Neural cell (in vitro differentiated cells): ENCODE data around the gene CHST13. TPM values are rescaled to one million over a fixed set of nuclear protein-coding genes. Genes with fewer than 3 reads are reported as not detected.

Experiments
- H2AFZ ChIP-seq: fragments of 200-600, 300-800 bp; sonication (generic), shearing (Covaris generic); 2 replicates; pipeline ENCODE4 v1.6.0; 2014; ENCODE audit warnings: low read depth, mild to moderate bottlenecking, antibody characterized with exemption, low read length, moderate library complexity
- H3F3A ChIP-seq: fragments of 200-600 bp; shearing (Covaris generic); 2 replicates; pipeline ENCODE4 v1.6.1; 2016; ENCODE audit warnings: mild to moderate bottlenecking, moderate library complexity, mixed read lengths, antibody characterized with exemption, low read length; ENCODE audit not compliant: insufficient read depth, poor library complexity, severe bottlenecking
- H3K27ac ChIP-seq: fragments of 200-600, 300-800 bp; sonication (generic), shearing (Covaris generic); 2 replicates; pipeline ENCODE4 v1.5.1; 2014; ENCODE audit warnings: mild to moderate bottlenecking, low read length, moderate library complexity
- H3K27me3 ChIP-seq: fragments of 300-800, 200-600 bp; sonication (generic), shearing (Covaris generic); 2 replicates; pipeline ENCODE4 v1.6.0; 2014; ENCODE audit warnings: mild to moderate bottlenecking, low read depth, low read length, moderate library complexity; ENCODE audit not compliant: insufficient read depth
- H3K36me3 ChIP-seq: fragments of 300-800, 200-600 bp; sonication (generic), shearing (Covaris generic); 2 replicates; pipeline ENCODE4 v1.5.1; 2014; ENCODE audit warnings: mild to moderate bottlenecking, antibody characterized with exemption, low read length, moderate library complexity; ENCODE audit not compliant: insufficient read depth
- H3K4me2 ChIP-seq: fragments of 300-800, 200-600 bp; sonication (generic), shearing (Covaris generic); 2 replicates; pipeline ENCODE4 v1.6.0; 2014; ENCODE audit warnings: mild to moderate bottlenecking, low read length
- H3K4me3 ChIP-seq: fragments of 300-800, 200-600 bp; sonication (generic), shearing (Covaris generic); 2 replicates; pipeline ENCODE4 v1.5.1; 2014; ENCODE audit warnings: mild to moderate bottlenecking, low read length, moderate library complexity
- H3K79me2 ChIP-seq: fragments of 200-600 bp; shearing (Covaris generic); replicated peaks from 2 replicates; pipeline ENCODE4 v1.6.0; 2014; ENCODE audit warnings: mild to moderate bottlenecking, low read length, moderate library complexity; ENCODE audit not compliant: insufficient read depth
- H3K9ac ChIP-seq: fragments of 300-800, 200-600 bp; sonication (generic), shearing (Covaris generic); 2 replicates; pipeline ENCODE4 v1.6.1; 2016; ENCODE audit warnings: mild to moderate bottlenecking, low read length, mixed read lengths
- H3K9me2 ChIP-seq: fragments of 200-600 bp; shearing (Covaris generic); 2 replicates; pipeline ENCODE4 v1.6.1; 2016; ENCODE audit warnings: mild to moderate bottlenecking, low read length, mixed read lengths; ENCODE audit not compliant: insufficient read depth
- H3K9me3 ChIP-seq: fragments of 200-600, 300-800 bp; sonication (generic), shearing (Covaris generic); 2 replicates; pipeline ENCODE4 v1.6.1; 2016; ENCODE audit warnings: mild to moderate bottlenecking, mixed run types, low read length, moderate library complexity, mixed read lengths
- H4K20me1 ChIP-seq: fragments of 200-600 bp; shearing (Covaris generic); 2 replicates; pipeline ENCODE4 v1.6.1; 2016; ENCODE audit warnings: mild to moderate bottlenecking, mixed run types; ENCODE audit not compliant: insufficient read depth
- EP300 ChIP-seq: fragments of 450-650 bp; conservative IDR thresholded peaks from 2 replicates; pipeline ENCODE4 v1.6.1; 2014; ENCODE audit warnings: antibody characterized with exemption, mild to moderate bottlenecking, moderate library complexity; ENCODE audit not compliant: poor library complexity, severe bottlenecking
- EZH2 ChIP-seq: fragments of 200-600, 300-800 bp; shearing (Covaris generic), sonication (generic); IDR thresholded peaks from 2 replicates; pipeline ENCODE4 v1.6.1; 2014; ENCODE audit warnings: antibody characterized with exemption, low read length, borderline replicate concordance, mild to moderate bottlenecking; ENCODE audit not compliant: insufficient read depth, poor library complexity, severe bottlenecking
- MXI1 ChIP-seq: fragments of 450-650 bp; conservative IDR thresholded peaks from 2 replicates; pipeline ENCODE4 v1.6.1; 2014; ENCODE audit warnings: antibody characterized with exemption, mild to moderate bottlenecking; ENCODE audit not compliant: poor library complexity, severe bottlenecking
- POLR2AphosphoS5 ChIP-seq: IDR thresholded peaks from 2 replicates; pipeline ENCODE4 v1.6.1; 2012
- RAD21 ChIP-seq: fragments of 450-650 bp; conservative IDR thresholded peaks from 2 replicates; pipeline ENCODE4 v1.6.1; 2014; ENCODE audit warnings: antibody characterized with exemption, mild to moderate bottlenecking, moderate library complexity
- SMC3 ChIP-seq: fragments of 450-650 bp; conservative IDR thresholded peaks from 2 replicates; pipeline ENCODE4 v1.6.1; 2014; ENCODE audit warnings: antibody characterized with exemption, mild to moderate bottlenecking, moderate library complexity; ENCODE audit not compliant: poor library complexity
- TAF1 ChIP-seq: IDR thresholded peaks from 2 replicates; pipeline ENCODE4 v1.6.1; 2012; ENCODE audit warnings: low read depth
- polyA plus RNA-seq: library from polyadenylated mRNA; depleted of rRNA; stranded (reverse); fragments of >200 nt; gene quantifications from 2 replicates; pipeline ENCODE4 v1.2.3, GENCODE V29; 2014
- TF ChIP-seq, protein P1 (sequence below): IDR thresholded peaks from 2 replicates; pipeline ENCODE4 v1.6.1; 2012; ENCODE audit warnings: borderline replicate concordance
- TF ChIP-seq, protein P2 (sequence below): fragments of 450-650 bp; IDR thresholded peaks from 2 replicates; pipeline ENCODE4 v1.5.1; 2014; ENCODE audit warnings: antibody characterized with exemption, mild to moderate bottlenecking, moderate library complexity; ENCODE audit not compliant: poor library complexity, severe bottlenecking

CHST13 gene
- polyA plus RNA-seq, 1 donor from 2014 or later = not detected

DNA sequence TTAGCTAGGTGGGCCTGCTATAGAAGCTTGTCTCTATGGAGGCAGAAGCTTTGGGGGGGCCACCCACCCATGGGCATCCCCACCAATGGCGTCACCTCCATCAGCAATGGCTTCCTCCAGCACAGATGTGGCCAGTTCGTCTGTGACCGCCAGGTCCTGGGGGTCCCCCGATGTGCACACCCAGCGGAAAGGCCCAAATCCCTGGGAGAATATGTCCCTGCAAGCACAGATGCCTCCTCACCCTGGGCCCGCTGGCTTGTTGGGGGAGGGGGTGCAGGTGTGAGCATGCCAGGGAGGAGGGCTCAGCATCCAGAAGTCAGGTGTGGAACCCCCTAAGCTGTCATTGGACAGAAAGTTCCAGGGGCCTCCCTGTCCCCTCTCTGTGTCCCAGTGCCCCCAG is 26.0 kb upstream of the CHST13 start:
- H3K9me3 ChIP-seq = no peaks in the 10 kb centered on the region
- no peak overlapping the region for H2AFZ ChIP-seq
- no peaks in the 10 kb centered on the region for H3F3A ChIP-seq
- no peak overlapping the region for H3K4me2 ChIP-seq
- H3K9me2 ChIP-seq = no peaks in the 10 kb centered on the region
- no peaks in the 10 kb centered on the region for H4K20me1 ChIP-seq
- H3K36me3 ChIP-seq = no peaks in the 10 kb centered on the region
- no peak for TF ChIP-seq TAF1
- TF ChIP-seq, protein P1, sequence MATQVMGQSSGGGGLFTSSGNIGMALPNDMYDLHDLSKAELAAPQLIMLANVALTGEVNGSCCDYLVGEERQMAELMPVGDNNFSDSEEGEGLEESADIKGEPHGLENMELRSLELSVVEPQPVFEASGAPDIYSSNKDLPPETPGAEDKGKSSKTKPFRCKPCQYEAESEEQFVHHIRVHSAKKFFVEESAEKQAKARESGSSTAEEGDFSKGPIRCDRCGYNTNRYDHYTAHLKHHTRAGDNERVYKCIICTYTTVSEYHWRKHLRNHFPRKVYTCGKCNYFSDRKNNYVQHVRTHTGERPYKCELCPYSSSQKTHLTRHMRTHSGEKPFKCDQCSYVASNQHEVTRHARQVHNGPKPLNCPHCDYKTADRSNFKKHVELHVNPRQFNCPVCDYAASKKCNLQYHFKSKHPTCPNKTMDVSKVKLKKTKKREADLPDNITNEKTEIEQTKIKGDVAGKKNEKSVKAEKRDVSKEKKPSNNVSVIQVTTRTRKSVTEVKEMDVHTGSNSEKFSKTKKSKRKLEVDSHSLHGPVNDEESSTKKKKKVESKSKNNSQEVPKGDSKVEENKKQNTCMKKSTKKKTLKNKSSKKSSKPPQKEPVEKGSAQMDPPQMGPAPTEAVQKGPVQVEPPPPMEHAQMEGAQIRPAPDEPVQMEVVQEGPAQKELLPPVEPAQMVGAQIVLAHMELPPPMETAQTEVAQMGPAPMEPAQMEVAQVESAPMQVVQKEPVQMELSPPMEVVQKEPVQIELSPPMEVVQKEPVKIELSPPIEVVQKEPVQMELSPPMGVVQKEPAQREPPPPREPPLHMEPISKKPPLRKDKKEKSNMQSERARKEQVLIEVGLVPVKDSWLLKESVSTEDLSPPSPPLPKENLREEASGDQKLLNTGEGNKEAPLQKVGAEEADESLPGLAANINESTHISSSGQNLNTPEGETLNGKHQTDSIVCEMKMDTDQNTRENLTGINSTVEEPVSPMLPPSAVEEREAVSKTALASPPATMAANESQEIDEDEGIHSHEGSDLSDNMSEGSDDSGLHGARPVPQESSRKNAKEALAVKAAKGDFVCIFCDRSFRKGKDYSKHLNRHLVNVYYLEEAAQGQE = no peak
- TF ChIP-seq SMC3 = no peak
- TF ChIP-seq POLR2AphosphoS5 = no peak
- no peak for TF ChIP-seq MXI1
- TF ChIP-seq RAD21 = no peak
- TF ChIP-seq, protein P2, sequence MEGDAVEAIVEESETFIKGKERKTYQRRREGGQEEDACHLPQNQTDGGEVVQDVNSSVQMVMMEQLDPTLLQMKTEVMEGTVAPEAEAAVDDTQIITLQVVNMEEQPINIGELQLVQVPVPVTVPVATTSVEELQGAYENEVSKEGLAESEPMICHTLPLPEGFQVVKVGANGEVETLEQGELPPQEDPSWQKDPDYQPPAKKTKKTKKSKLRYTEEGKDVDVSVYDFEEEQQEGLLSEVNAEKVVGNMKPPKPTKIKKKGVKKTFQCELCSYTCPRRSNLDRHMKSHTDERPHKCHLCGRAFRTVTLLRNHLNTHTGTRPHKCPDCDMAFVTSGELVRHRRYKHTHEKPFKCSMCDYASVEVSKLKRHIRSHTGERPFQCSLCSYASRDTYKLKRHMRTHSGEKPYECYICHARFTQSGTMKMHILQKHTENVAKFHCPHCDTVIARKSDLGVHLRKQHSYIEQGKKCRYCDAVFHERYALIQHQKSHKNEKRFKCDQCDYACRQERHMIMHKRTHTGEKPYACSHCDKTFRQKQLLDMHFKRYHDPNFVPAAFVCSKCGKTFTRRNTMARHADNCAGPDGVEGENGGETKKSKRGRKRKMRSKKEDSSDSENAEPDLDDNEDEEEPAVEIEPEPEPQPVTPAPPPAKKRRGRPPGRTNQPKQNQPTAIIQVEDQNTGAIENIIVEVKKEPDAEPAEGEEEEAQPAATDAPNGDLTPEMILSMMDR = no peak
- TF ChIP-seq EP300 = no peak
- H3K9ac ChIP-seq = no peak overlapping the region
- no peaks in the 10 kb centered on the region for H3K79me2 ChIP-seq
- no peak overlapping the region for H3K27ac ChIP-seq
- no peaks in the 10 kb centered on the region for H3K27me3 ChIP-seq
- H3K4me3 ChIP-seq = no peak overlapping the region

DNA sequence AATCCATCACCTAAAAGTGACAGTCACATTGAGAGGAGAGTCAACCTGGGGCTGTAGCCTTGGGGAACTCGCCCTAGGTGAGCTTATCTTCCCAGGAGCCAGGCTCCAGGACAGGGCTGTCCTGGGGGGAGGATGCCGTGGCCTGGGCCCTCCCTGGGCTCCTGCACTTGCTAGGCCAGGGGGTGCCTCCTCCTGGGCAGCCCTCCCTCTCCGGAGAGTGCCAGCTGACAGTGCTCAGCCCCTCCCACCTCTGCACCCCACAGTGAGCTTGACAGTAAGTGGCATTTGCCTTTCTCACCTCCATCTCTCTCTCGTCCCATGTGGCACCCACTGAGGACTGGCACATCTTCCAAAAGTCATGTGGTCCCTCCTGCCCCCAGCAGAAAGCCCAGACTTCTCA is 25.5 kb upstream of the CHST13 start:
- no peaks in the 10 kb centered on the region for H3F3A ChIP-seq
- no peaks in the 10 kb centered on the region for H3K9me2 ChIP-seq
- no peak overlapping the region for H2AFZ ChIP-seq
- no peak overlapping the region for H3K4me2 ChIP-seq
- H3K4me3 ChIP-seq = no peak overlapping the region
- no peaks in the 10 kb centered on the region for H3K36me3 ChIP-seq
- no peaks in the 10 kb centered on the region for H3K9me3 ChIP-seq
- no peaks in the 10 kb centered on the region for H3K27me3 ChIP-seq
- H4K20me1 ChIP-seq = no peaks in the 10 kb centered on the region
- TF ChIP-seq, protein P2 = no peak
- no peak for TF ChIP-seq RAD21
- no peak for TF ChIP-seq SMC3
- no peak for TF ChIP-seq EZH2
- no peak for TF ChIP-seq EP300
- no peak for TF ChIP-seq MXI1
- no peak for TF ChIP-seq TAF1
- H3K9ac ChIP-seq = no peak overlapping the region
- H3K27ac ChIP-seq = no peak overlapping the region
- no peaks in the 10 kb centered on the region for H3K79me2 ChIP-seq
